WTC11 (cell line): Measurements from ENCODE around the gene TTC39B. TPM values are rescaled to one million over a fixed set of nuclear protein-coding genes. Genes with fewer than 3 reads are reported as not detected.
A peak's percentile ranks its signal among the peaks of the same experiment; 100 is the strongest.

Experiments used
- AR ChIP-seq: fragments of 250-450 bp; sonication (Bioruptor Pico); IDR thresholded peaks from 2 replicates; pipeline ENCODE4 v1.9.0; 2021; ENCODE audit warnings: mild to moderate bottlenecking
- CDX4 ChIP-seq: fragments of 250-450 bp; sonication (Bioruptor Pico); IDR thresholded peaks from 2 replicates; pipeline ENCODE4 v1.9.0; 2021; ENCODE audit warnings: moderate library complexity, mild to moderate bottlenecking, inconsistent platforms, borderline replicate concordance
- CREB1 ChIP-seq: sonication (generic); formaldehyde crosslinking; IDR thresholded peaks from 2 replicates; pipeline ENCODE4 v1.8.0; 2023; ENCODE audit warnings: mild to moderate bottlenecking, missing genetic modification reagents
- CTCF ChIP-seq: fragments of 200-600 bp; IDR thresholded peaks from 2 replicates; pipeline ENCODE4 v1.8.0; 2022; ENCODE audit warnings: antibody characterized with exemption
- ELF4 ChIP-seq: sonication (generic); formaldehyde crosslinking; IDR thresholded peaks from 2 replicates; pipeline ENCODE4 v1.8.1; 2022; ENCODE audit warnings: low read depth, mild to moderate bottlenecking, moderate library complexity, missing genetic modification reagents
- ETV6 ChIP-seq: sonication (generic); formaldehyde crosslinking; IDR thresholded peaks from 2 replicates; pipeline ENCODE4 v1.8.1; 2022; ENCODE audit warnings: mild to moderate bottlenecking, missing genetic modification reagents
- FOXP1 ChIP-seq: sonication (generic); formaldehyde crosslinking; IDR thresholded peaks from 2 replicates; pipeline ENCODE4 v1.8.0; 2022; ENCODE audit warnings: missing genetic modification reagents, mild to moderate bottlenecking, moderate library complexity, borderline replicate concordance
- GRHL2 ChIP-seq: fragments of 250-450 bp; sonication (Bioruptor Pico); IDR thresholded peaks from 2 replicates; pipeline ENCODE4 v1.8.0; 2022; ENCODE audit warnings: mild to moderate bottlenecking, moderate library complexity; ENCODE audit not compliant: insufficient replicate concordance, severe bottlenecking
- GTF2I ChIP-seq: fragments of 250-450 bp; sonication (Bioruptor Pico); conservative IDR thresholded peaks from 2 replicates; pipeline ENCODE4 v1.4.0; 2021; ENCODE audit warnings: mild to moderate bottlenecking
- HMGA2 ChIP-seq: fragments of 250-450 bp; sonication (Bioruptor Pico); IDR thresholded peaks from 2 replicates; pipeline ENCODE4 v1.4.0; 2021; ENCODE audit warnings: mild to moderate bottlenecking, moderate library complexity
- MYBL2 ChIP-seq: sonication (generic); formaldehyde crosslinking; IDR thresholded peaks from 2 replicates; pipeline ENCODE4 v1.8.1; 2023; ENCODE audit warnings: mild to moderate bottlenecking, moderate library complexity, missing genetic modification reagents
- RELA ChIP-seq: sonication (generic); formaldehyde crosslinking; IDR thresholded peaks from 2 replicates; pipeline ENCODE4 v1.8.1; 2022; ENCODE audit warnings: missing genetic modification reagents, mild to moderate bottlenecking, borderline replicate concordance
- TEAD1 ChIP-seq: sonication (generic); formaldehyde crosslinking; IDR thresholded peaks from 2 replicates; pipeline ENCODE4 v1.8.0; 2022; ENCODE audit warnings: mild to moderate bottlenecking, missing genetic modification reagents
- ZBTB21 ChIP-seq: sonication (generic); formaldehyde crosslinking; IDR thresholded peaks from 2 replicates; pipeline ENCODE4 v1.8.1; 2023; ENCODE audit warnings: mild to moderate bottlenecking, missing genetic modification reagents, borderline replicate concordance
- ZBTB43 ChIP-seq: sonication (generic); formaldehyde crosslinking; IDR thresholded peaks from 2 replicates; pipeline ENCODE4 v1.8.1; 2023; ENCODE audit warnings: mild to moderate bottlenecking, missing genetic modification reagents
- ZNF317 ChIP-seq: sonication (generic); formaldehyde crosslinking; IDR thresholded peaks from 2 replicates; pipeline ENCODE4 v1.8.1; 2023; ENCODE audit warnings: low read depth, mild to moderate bottlenecking, moderate library complexity, missing genetic modification reagents, borderline replicate concordance
- ZNF423 ChIP-seq: fragments of 250-450 bp; sonication (Bioruptor Pico); IDR thresholded peaks from 2 replicates; pipeline ENCODE4 v2.1.2; 2022; ENCODE audit warnings: mild to moderate bottlenecking, moderate library complexity
- total RNA-seq: library from RNA; stranded (reverse); gene quantifications from 3 replicates; pipeline ENCODE4 v1.2.3, GENCODE V29; 2021
- TF ChIP-seq, protein P1 (sequence below): fragments of 250-450 bp; sonication (Bioruptor Pico); conservative IDR thresholded peaks from 2 replicates; pipeline ENCODE4 v1.9.0; 2021; ENCODE audit warnings: mild to moderate bottlenecking
- TF ChIP-seq, protein P2 (sequence below): sonication (generic); formaldehyde crosslinking; IDR thresholded peaks from 2 replicates; pipeline ENCODE4 v1.8.0; 2023; ENCODE audit warnings: missing genetic modification reagents, mild to moderate bottlenecking, borderline replicate concordance
- TF ChIP-seq, protein P3 (sequence below): sonication (generic); formaldehyde crosslinking; IDR thresholded peaks from 2 replicates; pipeline ENCODE4 v1.8.0; 2022; ENCODE audit warnings: mild to moderate bottlenecking, missing genetic modification reagents
- TF ChIP-seq, protein P4 (sequence below): sonication (generic); formaldehyde crosslinking; IDR thresholded peaks from 2 replicates; pipeline ENCODE4 v1.8.1; 2022; ENCODE audit warnings: mild to moderate bottlenecking, missing genetic modification reagents, moderate library complexity, borderline replicate concordance

TTC39B gene
- total RNA-seq, 1 experiment from 2014 or later: 12.5 TPM

- TF ChIP-seq CTCF (no peak), ZBTB21 (0 out of 2 replicates have a peak, but pooled peaks have one; percentile 14), GRHL2 (CRISPR knock-in tag) (no peak), MYBL2 (CRISPR knock-in tag) (no peak; the same call in 1 of the 2 replicates), HMGA2 (no peak), ZBTB43 (CRISPR knock-in tag) (no peak), ZNF317 (CRISPR knock-in tag) (no peak), ELF4 (CRISPR knock-in tag) (no peak), AR (no peak), CREB1 (no peak), GTF2I (no peak), TEAD1 (CRISPR knock-in tag) (no peak), CDX4 (CRISPR knock-in tag) (no peak), ZNF423 (CRISPR knock-in tag) (no peak), FOXP1 (no peak), RELA (CRISPR knock-in tag) (no peak), ETV6 (CRISPR knock-in tag) (peak; percentile 30; the same call in 1 of the 2 replicates)
- TF ChIP-seq, protein P1, sequence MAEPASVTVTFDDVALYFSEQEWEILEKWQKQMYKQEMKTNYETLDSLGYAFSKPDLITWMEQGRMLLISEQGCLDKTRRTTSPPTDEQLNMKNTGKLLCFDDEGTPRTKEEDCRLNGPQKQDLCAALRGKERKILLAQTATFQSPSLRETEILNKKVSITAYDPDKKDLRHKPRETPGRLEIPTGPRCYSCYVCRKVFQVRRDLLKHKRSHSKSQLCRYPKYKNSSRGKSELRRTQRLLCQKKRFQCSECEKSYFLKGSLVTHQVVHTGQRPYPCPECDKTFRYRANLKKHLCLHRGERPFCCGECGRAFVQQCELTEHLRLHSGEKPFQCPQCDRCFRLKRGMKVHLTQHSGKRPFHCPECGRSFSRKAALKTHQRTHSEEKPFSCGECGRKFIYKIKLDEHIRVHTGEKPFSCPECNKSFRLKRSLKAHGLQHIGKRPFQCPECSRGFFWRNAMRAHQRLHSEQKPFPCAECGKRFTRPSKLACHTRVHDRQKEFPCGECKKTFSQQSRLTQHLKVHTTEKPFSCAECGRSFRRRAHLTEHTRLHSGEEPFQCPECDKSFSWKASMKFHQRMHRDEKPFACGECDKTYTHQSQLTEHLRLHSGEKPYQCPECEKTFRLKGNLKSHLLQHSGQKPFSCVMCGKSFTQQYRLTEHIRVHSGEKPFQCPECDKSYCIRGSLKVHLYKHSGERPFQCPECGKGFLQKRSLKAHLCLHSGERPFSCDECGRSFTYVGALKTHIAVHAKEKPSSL (CRISPR knock-in tag): no peak
- TF ChIP-seq, protein P2, sequence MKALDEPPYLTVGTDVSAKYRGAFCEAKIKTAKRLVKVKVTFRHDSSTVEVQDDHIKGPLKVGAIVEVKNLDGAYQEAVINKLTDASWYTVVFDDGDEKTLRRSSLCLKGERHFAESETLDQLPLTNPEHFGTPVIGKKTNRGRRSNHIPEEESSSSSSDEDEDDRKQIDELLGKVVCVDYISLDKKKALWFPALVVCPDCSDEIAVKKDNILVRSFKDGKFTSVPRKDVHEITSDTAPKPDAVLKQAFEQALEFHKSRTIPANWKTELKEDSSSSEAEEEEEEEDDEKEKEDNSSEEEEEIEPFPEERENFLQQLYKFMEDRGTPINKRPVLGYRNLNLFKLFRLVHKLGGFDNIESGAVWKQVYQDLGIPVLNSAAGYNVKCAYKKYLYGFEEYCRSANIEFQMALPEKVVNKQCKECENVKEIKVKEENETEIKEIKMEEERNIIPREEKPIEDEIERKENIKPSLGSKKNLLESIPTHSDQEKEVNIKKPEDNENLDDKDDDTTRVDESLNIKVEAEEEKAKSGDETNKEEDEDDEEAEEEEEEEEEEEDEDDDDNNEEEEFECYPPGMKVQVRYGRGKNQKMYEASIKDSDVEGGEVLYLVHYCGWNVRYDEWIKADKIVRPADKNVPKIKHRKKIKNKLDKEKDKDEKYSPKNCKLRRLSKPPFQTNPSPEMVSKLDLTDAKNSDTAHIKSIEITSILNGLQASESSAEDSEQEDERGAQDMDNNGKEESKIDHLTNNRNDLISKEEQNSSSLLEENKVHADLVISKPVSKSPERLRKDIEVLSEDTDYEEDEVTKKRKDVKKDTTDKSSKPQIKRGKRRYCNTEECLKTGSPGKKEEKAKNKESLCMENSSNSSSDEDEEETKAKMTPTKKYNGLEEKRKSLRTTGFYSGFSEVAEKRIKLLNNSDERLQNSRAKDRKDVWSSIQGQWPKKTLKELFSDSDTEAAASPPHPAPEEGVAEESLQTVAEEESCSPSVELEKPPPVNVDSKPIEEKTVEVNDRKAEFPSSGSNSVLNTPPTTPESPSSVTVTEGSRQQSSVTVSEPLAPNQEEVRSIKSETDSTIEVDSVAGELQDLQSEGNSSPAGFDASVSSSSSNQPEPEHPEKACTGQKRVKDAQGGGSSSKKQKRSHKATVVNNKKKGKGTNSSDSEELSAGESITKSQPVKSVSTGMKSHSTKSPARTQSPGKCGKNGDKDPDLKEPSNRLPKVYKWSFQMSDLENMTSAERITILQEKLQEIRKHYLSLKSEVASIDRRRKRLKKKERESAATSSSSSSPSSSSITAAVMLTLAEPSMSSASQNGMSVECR: no peak
- TF ChIP-seq, protein P3, sequence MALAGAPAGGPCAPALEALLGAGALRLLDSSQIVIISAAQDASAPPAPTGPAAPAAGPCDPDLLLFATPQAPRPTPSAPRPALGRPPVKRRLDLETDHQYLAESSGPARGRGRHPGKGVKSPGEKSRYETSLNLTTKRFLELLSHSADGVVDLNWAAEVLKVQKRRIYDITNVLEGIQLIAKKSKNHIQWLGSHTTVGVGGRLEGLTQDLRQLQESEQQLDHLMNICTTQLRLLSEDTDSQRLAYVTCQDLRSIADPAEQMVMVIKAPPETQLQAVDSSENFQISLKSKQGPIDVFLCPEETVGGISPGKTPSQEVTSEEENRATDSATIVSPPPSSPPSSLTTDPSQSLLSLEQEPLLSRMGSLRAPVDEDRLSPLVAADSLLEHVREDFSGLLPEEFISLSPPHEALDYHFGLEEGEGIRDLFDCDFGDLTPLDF: no peak
- TF ChIP-seq, protein P4, sequence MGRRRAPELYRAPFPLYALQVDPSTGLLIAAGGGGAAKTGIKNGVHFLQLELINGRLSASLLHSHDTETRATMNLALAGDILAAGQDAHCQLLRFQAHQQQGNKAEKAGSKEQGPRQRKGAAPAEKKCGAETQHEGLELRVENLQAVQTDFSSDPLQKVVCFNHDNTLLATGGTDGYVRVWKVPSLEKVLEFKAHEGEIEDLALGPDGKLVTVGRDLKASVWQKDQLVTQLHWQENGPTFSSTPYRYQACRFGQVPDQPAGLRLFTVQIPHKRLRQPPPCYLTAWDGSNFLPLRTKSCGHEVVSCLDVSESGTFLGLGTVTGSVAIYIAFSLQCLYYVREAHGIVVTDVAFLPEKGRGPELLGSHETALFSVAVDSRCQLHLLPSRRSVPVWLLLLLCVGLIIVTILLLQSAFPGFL (CRISPR knock-in tag): no peak
These were observed at the start of gene TTC39B (continued) for GRCh38 chr9:15306757-15307522.
